Inflammatory macrophage (primary cell): ENCODE measurements around the gene ZNF799.
"Not testable (repeated sequence)": the region's sequence is repeated elsewhere in the genome, so short reads cannot be mapped to it uniquely, and the experiment has no call there.

Source experiments
- DNase-seq, 2 donors: peaks; one replicate each; pipeline ENCODE4 v3.0.0-alpha.2; 2020 to 2022

The ZNF799 gene

GRCh38 chr19:12362236-12362635, 38.8 kb downstream of the ZNF799 start:
- DNase-seq = not testable (repeated sequence)

DNA sequence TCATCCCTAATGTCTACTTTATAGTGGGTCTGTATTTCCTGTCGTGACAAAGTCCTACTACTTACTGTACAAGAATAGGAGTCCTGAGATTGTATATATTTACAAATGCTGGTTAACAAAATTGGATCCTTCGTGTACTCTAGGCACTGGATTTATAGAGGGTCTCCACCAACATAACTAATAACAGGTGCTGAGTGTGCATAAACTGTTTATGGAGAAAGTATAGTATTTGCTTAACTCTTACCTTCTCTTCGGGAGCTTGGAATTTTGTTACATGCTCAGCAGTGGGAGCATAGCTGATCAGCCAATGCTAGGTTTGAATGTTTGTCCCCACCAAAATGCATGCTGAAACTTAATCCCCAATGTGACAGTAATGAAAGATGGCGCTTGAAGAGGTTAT, 47.7 kb downstream of the ZNF799 start:
- no peak for DNase-seq

- DNase-seq = no peak
These were observed 50.2 kb downstream of the ZNF799 start for GRCh38 chr19:12350890-12351197.

- DNase-seq = no peak
These were observed 50.7 kb downstream of the ZNF799 start for GRCh38 chr19:12350185-12350889.

GRCh38 chr19:12346896-12347295, 54.2 kb downstream of the ZNF799 start:
- DNase-seq = no peak

DNA sequence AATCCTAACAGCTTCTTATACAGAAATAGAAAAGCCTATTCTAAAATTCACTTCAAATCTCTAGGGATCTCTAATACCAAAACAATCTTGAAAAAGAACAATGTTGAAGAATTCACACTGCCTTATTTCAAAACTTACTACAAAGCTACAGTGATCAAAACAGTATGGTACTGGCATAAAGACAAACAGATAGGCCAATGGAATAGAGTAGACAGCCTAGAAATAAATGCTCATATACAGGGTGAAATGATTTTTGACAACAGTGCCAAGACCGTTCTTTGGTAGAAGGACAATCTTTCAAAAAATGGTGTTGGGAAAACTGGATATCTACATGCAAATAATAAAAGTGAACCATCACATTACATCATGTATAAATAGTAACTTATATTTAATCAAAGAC, 55.9 kb downstream of the ZNF799 start:
- no peak for DNase-seq
